ENCODE results near the gene EFHD1. TPM values are rescaled to one million over a fixed set of nuclear protein-coding genes. Genes with fewer than 3 reads are reported as not detected.

EFHD1 gene
- total and polyA plus RNA-seq, 2 of the 13 experiments (the other 11 are each of a cell fraction or from before 2014, with no cell fraction given) = 0.09 TPM; not detected in 1

- TF ChIP-seq, protein P1, sequence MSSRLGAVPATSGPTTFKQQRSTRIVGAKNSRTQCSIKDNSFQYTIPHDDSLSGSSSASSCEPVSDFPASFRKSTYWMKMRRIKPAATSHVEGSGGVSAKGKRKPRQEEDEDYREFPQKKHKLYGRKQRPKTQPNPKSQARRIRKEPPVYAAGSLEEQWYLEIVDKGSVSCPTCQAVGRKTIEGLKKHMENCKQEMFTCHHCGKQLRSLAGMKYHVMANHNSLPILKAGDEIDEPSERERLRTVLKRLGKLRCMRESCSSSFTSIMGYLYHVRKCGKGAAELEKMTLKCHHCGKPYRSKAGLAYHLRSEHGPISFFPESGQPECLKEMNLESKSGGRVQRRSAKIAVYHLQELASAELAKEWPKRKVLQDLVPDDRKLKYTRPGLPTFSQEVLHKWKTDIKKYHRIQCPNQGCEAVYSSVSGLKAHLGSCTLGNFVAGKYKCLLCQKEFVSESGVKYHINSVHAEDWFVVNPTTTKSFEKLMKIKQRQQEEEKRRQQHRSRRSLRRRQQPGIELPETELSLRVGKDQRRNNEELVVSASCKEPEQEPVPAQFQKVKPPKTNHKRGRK (CRISPR knock-in tag; IDR thresholded peaks at IDR 0.05) = no peak
- TF ChIP-seq ZNF674 (CRISPR knock-in tag; IDR thresholded peaks at IDR 0.05; ENCODE audit: low read depth) (no peak), NRL (CRISPR knock-in tag; IDR thresholded peaks at IDR 0.05; ENCODE audit: borderline replicate concordance) (no peak), ZNF530 (CRISPR knock-in tag; IDR thresholded peaks at IDR 0.05; ENCODE audit: low read depth) (no peak), RXRA (CRISPR knock-in tag; IDR thresholded peaks at IDR 0.05) (no peak), ZBTB39 (CRISPR knock-in tag; IDR thresholded peaks at IDR 0.05) (no peak), GABPA (IDR thresholded peaks at IDR 0.05; ENCODE audit: low read depth, low read length) (no peak), GABPA (CRISPR knock-in tag; IDR thresholded peaks at IDR 0.05; ENCODE audit: low read depth) (no peak), ZNF160 (CRISPR knock-in tag; IDR thresholded peaks at IDR 0.05) (no peak), RCOR2 (CRISPR knock-in tag; IDR thresholded peaks at IDR 0.05) (no peak), ELF3 (CRISPR knock-in tag; IDR thresholded peaks at IDR 0.05) (no peak)
These were observed 23.3 kb upstream of the EFHD1 start (continued) for GRCh38 chr2:232610081-232610480.

GRCh38 chr2:232611061-232611460, 22.3 kb upstream of the EFHD1 start:
- ChIA-PET CTCF (ENCODE audit: low intra/inter-chr PET ratio, low total read pairs) (interaction anchor here (1.6 kb wide), 1 partner anchor 58 kb away, joined by 12 read pairs; no protein-coding TSS in a partner anchor), POLR2A (no interaction called here)
- Histone ChIP-seq H3K27ac (ENCODE audit: extremely low read length, insufficient read depth, low read length) (no peak overlapping the region), H3K4me1 (ENCODE audit: insufficient read depth, low read length) (no peaks in the 10 kb centered on the region; the same call in 1 of the 2 replicates), H3K27me3 (ENCODE audit: control insufficient read depth in 1 of 2, insufficient read depth in 2 of 2, low read length in 2 of 2) (0 out of 5 replicates have a peak, but pooled peaks cover 0 to 5% of the 10 kb centered on the region in 2 experiments), H2AFZ (ENCODE audit: low read length) (no peak overlapping the region), H4K20me1 (ENCODE audit: insufficient read depth, low read length) (no peaks in the 10 kb centered on the region), H3K9me3 (ENCODE audit: low read length) (no peaks in the 10 kb centered on the region), H3K36me3 (replicated peaks in 1 of 2; ENCODE audit: control insufficient read depth in 1 of 2, insufficient read depth in 2 of 2, low read length in 2 of 2) (no peaks in the 10 kb centered on the region), H3K4me2 (ENCODE audit: low read depth, low read length) (no peak overlapping the region), H3K79me2 (ENCODE audit: insufficient read depth, low read length) (no peaks in the 10 kb centered on the region), H3K4me3 (replicated peaks in 1 of 3; ENCODE audit: insufficient read depth in 1 of 3, low read depth in 2 of 3, low read length in 3 of 3) (no peak overlapping the region), H3K9ac (ENCODE audit: insufficient read depth, low read depth, low read length) (no peak overlapping the region)
- no peak for DNase-seq (ENCODE audit: low spot score)
- no TSS peak for BruUV-seq (replicated peaks)
- intact Hi-C loops (cut with micrococcal nuclease; ENCODE audit: unreplicated experiment) (loop anchor here (1.0 kb wide), 1 partner anchor 58 kb away; no protein-coding TSS in a partner anchor), in situ Hi-C loops (cut with HindIII; ENCODE audit: extremely low pct_ligation_motif_present, low pct_unique_long_range_greater_than_20kb) (no loop called here)
- ATAC-seq = no peak
- FAIRE-seq = no peak
- 52% methylated on average over 4 of the region's 6 CpGs for WGBS (ENCODE audit: low lambda C conversion rate)
- TF ChIP-seq IRX3 (CRISPR knock-in tag; IDR thresholded peaks at IDR 0.05; ENCODE audit: borderline replicate concordance, low read depth) = no peak
- TF ChIP-seq ZNF83 (CRISPR knock-in tag; IDR thresholded peaks at IDR 0.05; ENCODE audit: borderline replicate concordance) = no peak
- no peak for TF ChIP-seq LCORL (IDR thresholded peaks at IDR 0.05)
- TF ChIP-seq LCORL (CRISPR knock-in tag; IDR thresholded peaks at IDR 0.05) = no peak
- TF ChIP-seq ZNF292 (CRISPR knock-in tag; IDR thresholded peaks at IDR 0.05; ENCODE audit: borderline replicate concordance, low read depth) = no peak
- TF ChIP-seq TBX3 (IDR thresholded peaks at IDR 0.05; ENCODE audit: borderline replicate concordance) = no peak
- no peak for TF ChIP-seq ZBTB1 (CRISPR knock-in tag; IDR thresholded peaks at IDR 0.05; ENCODE audit: borderline replicate concordance)
- TF ChIP-seq THYN1 (CRISPR knock-in tag; IDR thresholded peaks at IDR 0.05; ENCODE audit: borderline replicate concordance, low read depth) = no peak
- no peak for TF ChIP-seq ZNF20 (CRISPR knock-in tag; IDR thresholded peaks at IDR 0.05)
- TF ChIP-seq HES4 (CRISPR knock-in tag; IDR thresholded peaks at IDR 0.05; ENCODE audit: borderline replicate concordance) = no peak
- TF ChIP-seq DMAP1 (CRISPR knock-in tag; IDR thresholded peaks at IDR 0.05) = no peak
- no peak for TF ChIP-seq BCL6 (CRISPR knock-in tag; IDR thresholded peaks at IDR 0.05)
- no peak for TF ChIP-seq KAT7 (CRISPR knock-in tag; IDR thresholded peaks at IDR 0.05; ENCODE audit: borderline replicate concordance)

All from HepG2 (cell line).